Measurements from ENCODE around the gene GRK5.

- TF ChIP-seq CTCF (IDR thresholded peaks at IDR 0.05), result no peak
- no peak for TF ChIP-seq POLR2A (IDR thresholded peaks at IDR 0.05)
- no peak for TF ChIP-seq EP300 (IDR thresholded peaks at IDR 0.05; ENCODE audit: low read depth)
- no peak for TF ChIP-seq POLR2AphosphoS5 (IDR thresholded peaks at IDR 0.05)
Measured at GRCh38 chr10:119426699-119427098, 219.3 kb downstream of the GRK5 start.
